Hematopoietic multipotent progenitor cell treated with erythropoietin and hydrocortisone succinate and interleukin-3 and kit ligand, for 17 days (in vitro differentiated cells): ENCODE data around the gene TXNDC12.

Source experiments
- DNase-seq: peaks from one replicate; pipeline ENCODE4 v3.0.0-alpha.2; 2015; ENCODE audit warnings: low spot score

TXNDC12 gene

GRCh38 chr1:51997974-51998382 is 57.0 kb downstream of the TXNDC12 start:
- DNase-seq: no peak

- DNase-seq: peak; percentile 31
Measured at GRCh38 chr1:51990478-51990965, 64.5 kb downstream of the TXNDC12 start, which contains the start of gene RAB3B. Gene RAB3B, minus strand, starts transcription at chr1:51990700. Its CDS starts 13,583 bp downstream, at chr1:51977117.

- no peak for DNase-seq
Measured at GRCh38 chr1:51989582-51990477, 65.2 kb downstream of the TXNDC12 start.

- DNase-seq: no peak
Measured at GRCh38 chr1:51988254-51988653, 66.7 kb downstream of the TXNDC12 start.

GRCh38 chr1:51986718-51987117 is 68.3 kb downstream of the TXNDC12 start:
- DNase-seq: no peak

- DNase-seq: no peak
Measured at GRCh38 chr1:51982161-51982560, 72.8 kb downstream of the TXNDC12 start.

- no peak for DNase-seq
Measured at GRCh38 chr1:51981555-51981954, 73.4 kb downstream of the TXNDC12 start.

GRCh38 chr1:51978099-51978498 is 76.9 kb downstream of the TXNDC12 start:
- DNase-seq: no peak

GRCh38 chr1:51976846-51977602 is 78.0 kb downstream of the TXNDC12 start:
- DNase-seq: no peak

GRCh38 chr1:51973587-51974474 is 81.2 kb downstream of the TXNDC12 start:
- DNase-seq: no peak
